Stimulated activated naive CD4-positive, alpha-beta T cell treated with Interleukin-2 at 50 U/mL for 16 hours (primary cell): Measurements from ENCODE around the gene FBXL5.

ENCODE experiments used
- DNase-seq: peaks from one replicate; lab custom pipeline; 2025; lab: John Stamatoyannopoulos, UW

The FBXL5 gene

GRCh38 chr4:15676039-15676438, 20.9 kb upstream of the FBXL5 start:
- no peak for DNase-seq

DNA sequence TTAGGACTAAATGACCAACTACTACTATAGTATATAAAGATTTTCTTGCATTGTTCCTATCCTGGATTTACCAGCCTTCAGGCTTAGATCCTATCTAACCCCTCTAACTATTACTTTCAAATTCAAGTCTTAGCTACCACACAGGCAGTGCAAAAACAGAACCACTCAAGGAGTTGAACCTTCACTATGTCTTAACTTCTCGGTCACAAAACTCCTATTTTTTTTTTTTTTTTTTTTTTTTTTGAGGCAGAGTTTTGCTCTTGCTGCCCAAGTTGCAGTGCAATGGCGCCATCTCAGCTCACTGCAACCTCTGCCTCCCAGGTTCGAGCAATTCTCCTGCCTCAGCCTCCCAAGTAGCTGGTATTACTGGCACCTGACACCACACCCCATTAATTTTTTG, 20.2 kb upstream of the FBXL5 start:
- no peak for DNase-seq

DNA sequence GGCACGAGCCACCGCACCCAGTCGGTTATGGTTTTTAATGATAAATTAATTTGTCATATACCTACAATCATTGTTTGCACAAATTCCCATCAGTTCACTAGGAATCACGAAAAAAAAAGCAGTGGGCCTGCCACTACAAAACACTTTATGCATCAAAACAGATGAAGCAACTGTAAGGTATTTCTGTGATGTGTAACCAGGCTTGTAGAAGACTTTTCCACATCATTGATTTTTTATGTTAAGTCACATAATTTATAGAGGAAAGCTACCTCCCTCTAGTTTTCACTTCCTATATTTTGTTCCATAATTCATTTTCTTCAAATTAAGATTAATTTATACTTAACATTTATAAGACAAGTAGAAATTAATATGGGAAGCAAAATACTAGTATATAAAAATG, 19.8 kb upstream of the FBXL5 start:
- DNase-seq: no peak

DNA sequence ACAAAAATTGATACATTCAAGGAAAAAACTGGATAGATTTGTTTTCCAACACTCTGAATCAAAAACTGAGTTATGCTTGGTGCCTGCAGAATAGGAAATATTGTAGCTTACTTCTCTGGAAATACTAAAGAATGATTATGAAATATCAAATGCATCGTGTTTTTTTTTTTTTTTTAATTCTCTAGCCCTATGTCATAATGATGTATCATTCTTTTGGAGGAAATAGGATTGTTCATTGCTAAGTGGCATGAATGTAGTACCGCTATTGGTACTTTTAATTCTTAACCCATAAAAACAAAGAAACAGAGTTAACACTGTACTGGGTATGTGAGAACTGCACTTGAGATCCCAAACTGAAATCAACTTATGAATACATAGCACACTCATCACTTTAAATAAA, 18.9 kb upstream of the FBXL5 start:
- DNase-seq: no peak

- DNase-seq: no peak
Measured at GRCh38 chr4:15673337-15673736, 18.2 kb upstream of the FBXL5 start.

DNA sequence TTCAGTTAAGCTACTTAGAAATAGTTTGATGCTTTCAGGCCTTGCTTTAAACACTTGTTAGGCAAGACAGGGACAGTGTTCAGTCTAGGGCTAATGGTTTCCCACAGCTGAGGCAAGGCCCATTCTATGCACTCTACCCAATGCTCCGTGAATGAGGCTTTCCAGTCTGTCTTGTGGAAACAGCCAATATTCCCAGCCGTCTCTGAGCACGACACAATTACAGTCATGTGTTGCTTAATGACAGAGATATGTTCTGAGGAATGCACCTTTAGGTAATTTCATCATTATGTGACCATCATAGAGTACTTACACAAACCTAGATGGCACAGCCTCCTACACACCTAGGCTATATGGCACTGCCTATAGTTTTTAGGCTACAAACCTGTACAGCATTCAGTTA, 16.9 kb upstream of the FBXL5 start:
- no peak for DNase-seq

GRCh38 chr4:15670576-15670975, 15.4 kb upstream of the FBXL5 start:
- no peak for DNase-seq

GRCh38 chr4:15668566-15669435, 13.6 kb upstream of the FBXL5 start:
- DNase-seq: no peak

- no peak for DNase-seq
Measured at GRCh38 chr4:15667006-15667405, 11.8 kb upstream of the FBXL5 start.

- DNase-seq: no peak
Measured at GRCh38 chr4:15665753-15666365, 10.7 kb upstream of the FBXL5 start.

- DNase-seq: no peak
Measured at GRCh38 chr4:15659768-15660570, 4.8 kb upstream of the FBXL5 start.

DNA sequence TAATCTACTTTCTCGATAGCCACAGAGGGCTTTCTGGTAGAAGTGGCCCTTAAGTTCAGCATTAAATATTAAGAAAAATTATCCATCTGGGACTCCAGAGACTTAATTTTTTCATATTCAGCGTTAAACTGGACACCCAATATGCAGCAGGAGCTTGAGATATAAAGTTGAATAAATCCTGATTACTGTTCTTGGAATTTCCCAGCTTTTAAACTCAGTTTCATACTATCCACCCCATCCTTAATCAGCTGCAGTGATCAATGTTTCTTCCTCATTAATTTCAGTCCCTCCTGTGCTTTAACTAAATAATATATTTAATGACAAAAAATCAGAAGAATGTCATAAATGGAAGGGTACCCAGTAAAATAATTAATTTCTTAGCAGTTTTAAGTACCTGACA, 3.6 kb upstream of the FBXL5 start:
- no peak for DNase-seq

GRCh38 chr4:15658136-15658770, 3.1 kb upstream of the FBXL5 start:
- no peak for DNase-seq

DNA sequence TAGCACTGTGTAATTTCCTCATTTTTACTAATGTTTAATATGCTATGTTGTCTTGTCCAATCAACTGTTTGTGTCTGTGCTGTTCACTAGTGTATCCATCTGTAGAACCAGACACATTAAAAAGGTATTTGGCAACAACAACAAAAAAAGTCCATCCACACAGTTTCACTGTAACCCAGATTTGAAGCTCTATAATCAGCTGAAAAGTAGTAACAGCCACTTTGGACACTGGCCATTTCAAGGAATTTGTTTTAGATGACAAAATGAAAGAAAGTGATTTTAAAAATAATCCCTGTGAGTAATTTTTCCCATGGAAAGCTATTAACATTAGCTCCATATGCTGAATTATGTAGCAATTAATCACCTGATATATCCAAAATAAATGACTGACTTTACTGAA, 2.2 kb upstream of the FBXL5 start:
- no peak for DNase-seq

- no peak for DNase-seq
Measured at GRCh38 chr4:15656038-15656470, 897 bp upstream of the FBXL5 start.

- no peak for DNase-seq
Measured at GRCh38 chr4:15654593-15655222, 449 bp downstream of the FBXL5 start.

DNA sequence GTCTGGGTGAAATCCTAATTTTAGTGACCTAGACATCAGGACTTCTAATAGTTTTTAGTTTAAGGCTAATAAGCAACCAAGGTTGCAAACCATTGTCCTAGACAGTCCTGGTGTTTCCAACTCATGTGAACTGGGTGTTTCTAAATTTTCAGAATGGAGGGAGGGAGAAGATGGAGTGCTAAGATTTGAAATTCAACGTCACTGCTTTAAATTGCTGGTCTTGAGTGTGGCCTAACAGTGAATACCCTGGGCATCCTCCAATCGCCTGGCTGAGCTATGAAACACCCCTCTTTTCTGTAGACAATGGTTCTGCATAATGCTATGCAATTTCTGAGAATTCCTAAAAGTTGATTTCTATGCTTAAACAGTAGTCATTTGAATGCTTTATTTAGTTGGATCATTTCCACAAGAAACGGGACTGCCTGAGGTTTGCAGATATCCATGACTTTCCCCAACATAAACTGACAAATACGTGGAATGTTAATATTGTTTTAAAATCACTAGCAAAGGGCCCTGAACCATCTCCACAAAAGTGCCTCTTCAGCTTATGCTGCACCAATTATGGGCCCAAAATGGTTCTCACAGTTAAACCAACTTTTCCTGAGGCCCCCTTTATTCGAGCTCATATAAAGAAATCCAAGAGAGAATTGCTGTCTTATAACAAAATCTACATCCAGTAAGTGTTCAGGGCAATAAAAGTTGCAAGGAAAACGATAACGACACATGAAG, 1.1 kb downstream of the FBXL5 start:
- DNase-seq: no peak

GRCh38 chr4:15653420-15653819, 1.7 kb downstream of the FBXL5 start:
- no peak for DNase-seq

- DNase-seq: no peak
Measured at GRCh38 chr4:15652841-15653240, 2.3 kb downstream of the FBXL5 start.

DNA sequence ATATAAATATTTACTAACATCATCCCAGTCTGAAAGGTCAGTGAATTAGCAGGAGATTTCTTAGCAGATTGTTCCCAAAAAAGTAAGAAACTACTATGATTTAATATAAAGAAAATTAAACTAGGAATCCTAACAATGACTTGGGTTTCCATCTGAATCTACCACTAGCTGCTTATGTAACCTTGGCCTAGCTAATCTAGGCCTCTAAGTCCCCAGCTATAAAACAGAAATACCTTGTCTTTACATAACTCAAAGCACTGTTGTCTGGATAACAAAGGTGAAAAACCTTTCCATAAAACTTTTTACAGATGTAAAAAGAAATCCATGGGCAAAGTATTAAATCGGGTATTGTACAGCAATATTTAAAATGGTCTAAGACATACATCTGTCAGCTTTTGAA, 3.0 kb downstream of the FBXL5 start:
- DNase-seq: no peak

GRCh38 chr4:15651676-15652075, 3.5 kb downstream of the FBXL5 start:
- no peak for DNase-seq
